ENCODE data around the gene NSUN3.
"Not testable (repeated sequence)": the region's sequence is repeated elsewhere in the genome, so short reads cannot be mapped to it uniquely, and the experiment has no call there.

NSUN3 gene

GRCh38 chr3:94062513-94063404 is at the start of gene NSUN3, which contains the start of gene DHFR2:
Gene NSUN3 (plus strand): TSS chr3:94063061. CDS start chr3:94063127, 66 bp downstream.
Gene DHFR2 (minus strand): TSS chr3:94062916. CDS start chr3:94061511, 1,405 bp downstream.
- DNase-seq (ENCODE audit: low read depth): peak; percentile 99
- H3K27me3 ChIP-seq (replicated peaks; ENCODE audit: control insufficient read depth, insufficient read depth, low read length): no peaks in the 10 kb centered on the region
- peaks cover 5% of the 10 kb centered on the region for H3K36me3 ChIP-seq (ENCODE audit: control insufficient read depth, insufficient read depth, low read length, severe bottlenecking)
- H3K9ac ChIP-seq (ENCODE audit: low read length): peak within 1 kb of the TSS; percentile 97
- H3K4me3 ChIP-seq (ENCODE audit: low read length): peak within 1 kb of the TSS; percentile 95
- no peaks in the 10 kb centered on the region for H3K9me3 ChIP-seq (ENCODE audit: control insufficient read depth, low read length)
- peaks cover 16% of the 10 kb centered on the region for H3K4me1 ChIP-seq (ENCODE audit: control insufficient read depth, insufficient read depth, low read length)

GRCh38 chr3:94015025-94015424 is 47.8 kb upstream of the NSUN3 start:
- H3K27me3 ChIP-seq (replicated peaks; ENCODE audit: control insufficient read depth, insufficient read depth, low read length): no peaks in the 10 kb centered on the region
- H3K9ac ChIP-seq (ENCODE audit: low read length): no peak overlapping the region
- H3K36me3 ChIP-seq (ENCODE audit: control insufficient read depth, insufficient read depth, low read length, severe bottlenecking): no peaks in the 10 kb centered on the region
- H3K9me3 ChIP-seq (ENCODE audit: control insufficient read depth, low read length): no peaks in the 10 kb centered on the region
- no peaks in the 10 kb centered on the region for H3K4me1 ChIP-seq (ENCODE audit: control insufficient read depth, insufficient read depth, low read length)
- no peak overlapping the region for H3K4me3 ChIP-seq (ENCODE audit: low read length)
- no peak for DNase-seq (ENCODE audit: low read depth)

GRCh38 chr3:94019659-94020058 is 43.2 kb upstream of the NSUN3 start:
- no peaks in the 10 kb centered on the region for H3K27me3 ChIP-seq (replicated peaks; ENCODE audit: control insufficient read depth, insufficient read depth, low read length)
- peaks cover 10% of the 10 kb centered on the region for H3K4me1 ChIP-seq (ENCODE audit: control insufficient read depth, insufficient read depth, low read length)
- DNase-seq (ENCODE audit: low read depth): no peak
- H3K4me3 ChIP-seq (ENCODE audit: low read length): no peak overlapping the region
- H3K9me3 ChIP-seq (ENCODE audit: control insufficient read depth, low read length): no peaks in the 10 kb centered on the region
- H3K9ac ChIP-seq (ENCODE audit: low read length): no peak overlapping the region
- no peaks in the 10 kb centered on the region for H3K36me3 ChIP-seq (ENCODE audit: control insufficient read depth, insufficient read depth, low read length, severe bottlenecking)

GRCh38 chr3:94020293-94020692 is 42.6 kb upstream of the NSUN3 start:
- DNase-seq (ENCODE audit: low read depth): no peak
- Histone ChIP-seq H3K9me3 (ENCODE audit: control insufficient read depth, low read length) (no peaks in the 10 kb centered on the region), H3K36me3 (ENCODE audit: control insufficient read depth, insufficient read depth, low read length, severe bottlenecking) (no peaks in the 10 kb centered on the region), H3K4me3 (ENCODE audit: low read length) (no peak overlapping the region), H3K27me3 (replicated peaks; ENCODE audit: control insufficient read depth, insufficient read depth, low read length) (no peaks in the 10 kb centered on the region), H3K9ac (ENCODE audit: low read length) (no peak overlapping the region), H3K4me1 (ENCODE audit: control insufficient read depth, insufficient read depth, low read length) (peaks cover 12% of the 10 kb centered on the region)

- Histone ChIP-seq H3K4me1 (ENCODE audit: control insufficient read depth, insufficient read depth, low read length) (peaks cover 12% of the 10 kb centered on the region), H3K9ac (ENCODE audit: low read length) (peak overlapping the region; percentile 65), H3K4me3 (ENCODE audit: low read length) (peak overlapping the region; percentile 68), H3K9me3 (ENCODE audit: control insufficient read depth, low read length) (no peaks in the 10 kb centered on the region), H3K27me3 (replicated peaks; ENCODE audit: control insufficient read depth, insufficient read depth, low read length) (no peaks in the 10 kb centered on the region), H3K36me3 (ENCODE audit: control insufficient read depth, insufficient read depth, low read length, severe bottlenecking) (no peaks in the 10 kb centered on the region)
- DNase-seq (ENCODE audit: low read depth): peak; percentile 25
Observed at GRCh38 chr3:94024385-94024784, 38.5 kb upstream of the NSUN3 start.

GRCh38 chr3:94026623-94027022 is 36.2 kb upstream of the NSUN3 start:
- DNase-seq (ENCODE audit: low read depth): no peak
- no peaks in the 10 kb centered on the region for H3K27me3 ChIP-seq (replicated peaks; ENCODE audit: control insufficient read depth, insufficient read depth, low read length)
- H3K4me3 ChIP-seq (ENCODE audit: low read length): no peak overlapping the region
- no peaks in the 10 kb centered on the region for H3K36me3 ChIP-seq (ENCODE audit: control insufficient read depth, insufficient read depth, low read length, severe bottlenecking)
- H3K9ac ChIP-seq (ENCODE audit: low read length): no peak overlapping the region
- peaks cover 12% of the 10 kb centered on the region for H3K4me1 ChIP-seq (ENCODE audit: control insufficient read depth, insufficient read depth, low read length)
- no peaks in the 10 kb centered on the region for H3K9me3 ChIP-seq (ENCODE audit: control insufficient read depth, low read length)

GRCh38 chr3:94028093-94028837 is 34.6 kb upstream of the NSUN3 start, which contains the start of gene STX19:
Gene STX19 (minus strand): TSS chr3:94028597. CDS start chr3:94015269, 13,328 bp downstream.
- H3K4me3 ChIP-seq (ENCODE audit: low read length): no peak within 1 kb of the TSS
- DNase-seq (ENCODE audit: low read depth): no peak
- peaks cover 12% of the 10 kb centered on the region for H3K4me1 ChIP-seq (ENCODE audit: control insufficient read depth, insufficient read depth, low read length)

GRCh38 chr3:94036909-94037507 is 25.9 kb upstream of the NSUN3 start:
- H3K27me3 ChIP-seq (replicated peaks; ENCODE audit: control insufficient read depth, insufficient read depth, low read length): no peaks in the 10 kb centered on the region
- H3K9me3 ChIP-seq (ENCODE audit: control insufficient read depth, low read length): no peaks in the 10 kb centered on the region
- no peak overlapping the region for H3K4me3 ChIP-seq (ENCODE audit: low read length)
- peaks cover 3% of the 10 kb centered on the region for H3K36me3 ChIP-seq (ENCODE audit: control insufficient read depth, insufficient read depth, low read length, severe bottlenecking)
- no peaks in the 10 kb centered on the region for H3K4me1 ChIP-seq (ENCODE audit: control insufficient read depth, insufficient read depth, low read length)
- DNase-seq (ENCODE audit: low read depth): peak; percentile 40
- no peak overlapping the region for H3K9ac ChIP-seq (ENCODE audit: low read length)

More at GRCh38 chr3:94028093-94028837, 34.6 kb upstream of the NSUN3 start, which contains the start of gene STX19:
- H3K9me3 ChIP-seq (ENCODE audit: control insufficient read depth, low read length): no peaks in the 10 kb centered on the region
- H3K9ac ChIP-seq (ENCODE audit: low read length): no peak within 1 kb of the TSS
- no peaks in the 10 kb centered on the region for H3K36me3 ChIP-seq (ENCODE audit: control insufficient read depth, insufficient read depth, low read length, severe bottlenecking)
- H3K27me3 ChIP-seq (replicated peaks; ENCODE audit: control insufficient read depth, insufficient read depth, low read length): no peaks in the 10 kb centered on the region

GRCh38 chr3:94043285-94043684 is 19.6 kb upstream of the NSUN3 start:
- DNase-seq (ENCODE audit: low read depth): no peak
- Histone ChIP-seq H3K9ac (ENCODE audit: low read length) (no peak overlapping the region), H3K27me3 (replicated peaks; ENCODE audit: control insufficient read depth, insufficient read depth, low read length) (no peaks in the 10 kb centered on the region), H3K9me3 (ENCODE audit: control insufficient read depth, low read length) (no peaks in the 10 kb centered on the region), H3K4me3 (ENCODE audit: low read length) (no peak overlapping the region), H3K36me3 (ENCODE audit: control insufficient read depth, insufficient read depth, low read length, severe bottlenecking) (peaks cover 3% of the 10 kb centered on the region), H3K4me1 (ENCODE audit: control insufficient read depth, insufficient read depth, low read length) (no peaks in the 10 kb centered on the region)

GRCh38 chr3:94044100-94044936 is 18.5 kb upstream of the NSUN3 start:
- H3K9me3 ChIP-seq (ENCODE audit: control insufficient read depth, low read length); H3K36me3 ChIP-seq (ENCODE audit: control insufficient read depth, insufficient read depth, low read length, severe bottlenecking); H3K9ac ChIP-seq (ENCODE audit: low read length); DNase-seq (ENCODE audit: low read depth); H3K4me3 ChIP-seq (ENCODE audit: low read length); H3K27me3 ChIP-seq (replicated peaks; ENCODE audit: control insufficient read depth, insufficient read depth, low read length); H3K4me1 ChIP-seq (ENCODE audit: control insufficient read depth, insufficient read depth, low read length): not testable (repeated sequence)

Data from adipocyte (in vitro differentiated cells).